PC-3 (cell line): ENCODE data around the gene MAP2K5. TPM values are rescaled to one million over a fixed set of nuclear protein-coding genes. Genes with fewer than 3 reads are reported as not detected.

Experiments
- ATAC-seq: fragments of 200-7000 bp; cut with Tn5 transposase; 2 replicates; pipeline ENCODE4 v1.9.1; 2020; ENCODE audit warnings: mild to moderate bottlenecking, moderate library complexity
- BruUV-seq: library from RNA; stranded (reverse); fragments of 400-500 nt; replicated peaks from 2 replicates; lab custom pipeline; 2021; lab: Mats Ljungman, UMichigan
- CTCF ChIA-PET: fragments of 300-600 bp; sonication (Branson Sonifier 250); formaldehyde crosslinking; loops from one replicate; lab custom pipeline; 2022; ENCODE audit warnings: antibody characterized with exemption; lab: Charles Lee
- POLR2A ChIA-PET: fragments of 300-600 bp; sonication (Branson Sonifier 250); formaldehyde crosslinking; loops from one replicate; lab custom pipeline; 2022; ENCODE audit warnings: antibody characterized with exemption; ENCODE audit not compliant: unreplicated experiment; lab: Charles Lee
- DNase-seq: peaks from one replicate; pipeline ENCODE4 v3.0.0-alpha.2; 2015
- H2AFZ ChIP-seq: fragments of 300-600 bp; sonication (generic); 2 replicates; pipeline ENCODE4 v1.6.0; 2016; ENCODE audit warnings: antibody characterized with exemption, low read length
- H3F3A ChIP-seq: fragments of 300-600 bp; sonication (generic); one replicate; pipeline ENCODE4 v1.6.0; 2017; ENCODE audit warnings: antibody characterized with exemption, low read length, control low read depth, mild to moderate bottlenecking; ENCODE audit not compliant: unreplicated experiment
- H3K27ac ChIP-seq: fragments of 300-600 bp; sonication (generic); 2 replicates; pipeline ENCODE4 v1.5.1; 2016; ENCODE audit warnings: mild to moderate bottlenecking, low read length
- H3K27me3 ChIP-seq: fragments of 300-600 bp; sonication (generic); 2 replicates; pipeline ENCODE4 v1.6.1; 2016; ENCODE audit warnings: low read length, mixed read lengths
- H3K36me3 ChIP-seq: fragments of 300-600 bp; sonication (generic); 2 replicates; pipeline ENCODE4 v1.6.1; 2016; ENCODE audit warnings: low read depth, mixed run types, low read length, mixed read lengths
- H3K4me1 ChIP-seq: fragments of 300-600 bp; sonication (generic); 2 replicates; pipeline ENCODE4 v1.5.1; 2016; ENCODE audit warnings: low read length; ENCODE audit not compliant: insufficient read depth
- H3K4me2 ChIP-seq: fragments of 300-600 bp; sonication (generic); 2 replicates; pipeline ENCODE4 v1.6.0; 2016; ENCODE audit warnings: low read length
- H3K4me3 ChIP-seq: fragments of 300-600 bp; sonication (generic); 2 replicates; pipeline ENCODE4 v1.5.1; 2016; ENCODE audit warnings: mild to moderate bottlenecking, low read length, mixed read lengths
- H3K79me2 ChIP-seq: fragments of 300-600 bp; sonication (generic); 2 replicates; pipeline ENCODE4 v1.6.1; 2017; ENCODE audit warnings: low read length, mixed read lengths
- H3K9ac ChIP-seq: fragments of 300-600 bp; sonication (generic); 2 replicates; pipeline ENCODE4 v1.6.0; 2016; ENCODE audit warnings: mild to moderate bottlenecking, low read length
- H3K9me2 ChIP-seq: fragments of 300-600 bp; sonication (generic); replicated peaks from 2 replicates; pipeline ENCODE4 v1.6.1; 2016; ENCODE audit warnings: mixed run types, low read length, mixed read lengths
- H3K9me3 ChIP-seq: fragments of 300-600 bp; sonication (generic); 2 replicates; pipeline ENCODE4 v1.6.1; 2016; ENCODE audit warnings: low read length, mixed read lengths
- H4K20me1 ChIP-seq: fragments of 300-600 bp; sonication (generic); 2 replicates; pipeline ENCODE4 v1.6.1; 2016; ENCODE audit warnings: low read length, mixed read lengths
- CTCF ChIP-seq: fragments of 300-600 bp; sonication (generic); conservative IDR thresholded peaks from 2 replicates; pipeline ENCODE4 v1.5.1; 2017; ENCODE audit warnings: antibody characterized with exemption, low read depth, mild to moderate bottlenecking, low read length
- EZH2 ChIP-seq: fragments of 300-600 bp; sonication (generic); IDR thresholded peaks from one replicate; pipeline ENCODE4 v1.6.1; 2017; ENCODE audit warnings: antibody characterized with exemption, mild to moderate bottlenecking, low read length; ENCODE audit not compliant: unreplicated experiment
- EZH2phosphoT487 ChIP-seq: fragments of 300-600 bp; sonication (generic); IDR thresholded peaks from 2 replicates; pipeline ENCODE4 v1.6.1; 2018; ENCODE audit warnings: mild to moderate bottlenecking, antibody characterized with exemption, low read length, borderline replicate concordance
- intact Hi-C: fragments of 100-400 bp; cut with micrococcal nuclease; formaldehyde crosslinking; loops from 2 replicates; pipeline ENCODE4 v1.9.0; 2023
- total RNA-seq: library from RNA; depleted of rRNA; stranded (reverse); fragments of >200 nt; gene quantifications from 2 replicates; pipeline ENCODE4 v1.2.3, GENCODE V29; 2014

The MAP2K5 gene
- total RNA-seq, 1 experiment from 2014 or later: 5.5 TPM

DNA sequence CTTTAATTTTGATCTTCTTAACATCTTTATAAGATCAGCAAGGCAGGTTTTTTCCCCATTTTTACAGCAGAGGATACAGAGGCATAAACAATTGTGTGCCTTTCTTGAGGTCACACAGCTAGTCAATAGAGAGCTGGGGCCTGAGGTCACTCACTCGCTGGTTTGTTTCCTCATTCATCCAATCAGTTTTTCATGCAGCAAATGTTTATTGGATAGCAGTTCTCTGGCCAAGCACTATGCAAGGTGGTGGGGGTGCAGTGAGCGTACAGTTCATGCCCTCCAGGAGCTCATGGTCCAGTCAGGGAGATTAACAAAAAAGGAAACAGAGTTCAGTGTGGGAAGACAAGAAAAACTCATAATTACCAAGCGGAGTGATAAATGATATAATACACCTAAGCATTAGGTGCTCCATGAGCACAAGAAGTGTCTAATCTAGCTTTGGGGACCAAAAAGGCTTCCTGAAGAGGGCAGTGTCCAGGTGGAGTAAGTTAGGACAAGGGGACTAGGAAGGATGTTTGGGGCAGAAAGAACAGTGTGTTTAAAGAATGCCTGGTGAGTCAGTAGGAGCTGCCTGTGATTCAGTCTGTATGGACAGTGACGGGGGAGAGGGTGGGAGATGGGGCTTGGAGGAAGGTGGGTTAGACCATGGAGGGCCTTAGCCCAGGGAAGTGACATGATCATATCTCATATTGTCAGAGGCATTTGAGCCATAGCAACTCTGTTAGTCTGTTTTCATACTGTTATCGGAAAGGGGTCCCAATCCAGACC is 29.3 kb downstream of the MAP2K5 start:
- Histone ChIP-seq H3K4me2 (peak overlapping the region; percentile 63), H3K79me2 (no peaks in the 10 kb centered on the region), H4K20me1 (no peaks in the 10 kb centered on the region), H3K4me1 (peaks cover 19% of the 10 kb centered on the region), H3K9me3 (no peaks in the 10 kb centered on the region), H3K36me3 (no peaks in the 10 kb centered on the region), H3K27ac (peak overlapping the region; percentile 84), H2AFZ (no peak overlapping the region), H3K27me3 (no peaks in the 10 kb centered on the region), H3F3A (no peaks in the 10 kb centered on the region), H3K9me2 (no peaks in the 10 kb centered on the region), H3K4me3 (no peak overlapping the region), H3K9ac (peak overlapping the region; percentile 48; the same call in 1 of the 2 replicates)
- BruUV-seq: TSS peak; percentile 35
- POLR2A ChIA-PET: no interaction called here
- CTCF ChIA-PET: interaction anchor here (0.6 kb wide), 2 partner anchors 40 to 61 kb away, joined by 4 to 5 read pairs; no protein-coding TSS in a partner anchor
- intact Hi-C loops: no loop called here
- DNase-seq: peak; percentile 34
- TF ChIP-seq EZH2phosphoT487 (no peak), CTCF (peak; percentile 38; the same call in 1 of the 2 replicates), EZH2 (no peak)
- peak; percentile 63 for ATAC-seq

DNA sequence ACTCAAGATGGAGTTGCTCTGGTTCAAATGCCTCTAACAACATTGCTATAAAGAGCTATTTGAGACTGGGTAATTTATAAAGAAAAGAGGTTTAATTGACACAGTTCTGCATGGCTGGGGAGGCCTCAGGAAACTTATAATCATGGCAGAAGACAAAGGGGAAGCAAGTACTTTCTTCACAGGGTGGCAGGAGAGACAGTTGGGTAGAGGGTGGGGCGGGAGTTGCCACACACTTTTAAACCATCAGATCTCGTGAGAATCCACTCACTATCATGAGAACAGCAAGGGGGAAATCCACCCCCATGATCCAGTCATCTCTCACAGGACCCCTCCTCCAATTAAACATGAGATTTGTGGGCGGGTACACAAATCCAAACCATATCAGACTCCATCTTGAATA is 30.7 kb downstream of the MAP2K5 start:
- ChIA-PET POLR2A (no interaction called here), CTCF (no interaction called here)
- Histone ChIP-seq H3K9me3 (no peaks in the 10 kb centered on the region), H3F3A (no peaks in the 10 kb centered on the region), H3K9ac (no peak overlapping the region), H3K27ac (no peak overlapping the region), H3K27me3 (no peaks in the 10 kb centered on the region), H3K4me1 (peaks cover 19% of the 10 kb centered on the region), H3K9me2 (no peaks in the 10 kb centered on the region), H4K20me1 (no peaks in the 10 kb centered on the region), H3K4me3 (no peak overlapping the region), H2AFZ (no peak overlapping the region), H3K36me3 (no peaks in the 10 kb centered on the region), H3K79me2 (no peaks in the 10 kb centered on the region), H3K4me2 (no peak overlapping the region)
- ATAC-seq (no peak), DNase-seq (no peak)
- BruUV-seq: no TSS peak
- intact Hi-C loops: no loop called here
- no peak for TF ChIP-seq EZH2
- no peak for TF ChIP-seq CTCF
- TF ChIP-seq EZH2phosphoT487: no peak

DNA sequence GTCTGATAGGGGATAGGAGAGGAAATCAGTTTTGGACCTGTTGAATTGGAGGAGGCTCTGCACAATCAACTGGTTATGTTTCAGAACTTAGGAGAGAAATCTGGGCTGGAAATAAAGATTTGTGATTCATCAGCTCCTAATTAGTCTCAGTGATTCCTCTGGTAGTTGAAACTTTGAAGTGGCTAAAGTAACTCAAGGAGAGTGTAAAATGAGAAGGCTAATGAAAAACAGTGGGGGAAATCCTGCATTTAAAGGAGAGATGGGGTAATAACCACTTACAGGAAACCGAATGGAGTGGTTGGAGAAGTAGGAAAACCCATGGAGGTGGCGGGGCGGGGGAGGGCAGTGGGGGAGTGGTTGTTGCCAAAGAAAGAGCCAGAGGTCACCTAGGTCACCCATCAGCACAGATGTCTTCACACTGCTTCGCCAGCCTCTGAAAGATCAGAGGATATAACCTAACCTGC is 32.6 kb downstream of the MAP2K5 start:
- CTCF ChIA-PET: no interaction called here
- Histone ChIP-seq H3K36me3 (no peaks in the 10 kb centered on the region), H3K4me3 (no peak overlapping the region), H3F3A (no peaks in the 10 kb centered on the region), H3K27me3 (no peaks in the 10 kb centered on the region), H3K4me1 (peaks cover 19% of the 10 kb centered on the region), H3K9ac (no peak overlapping the region), H3K9me3 (no peaks in the 10 kb centered on the region), H3K27ac (no peak overlapping the region), H2AFZ (no peak overlapping the region), H4K20me1 (no peaks in the 10 kb centered on the region), H3K79me2 (no peaks in the 10 kb centered on the region), H3K4me2 (no peak overlapping the region), H3K9me2 (no peaks in the 10 kb centered on the region)
- no peak for DNase-seq
- POLR2A ChIA-PET: interaction anchor here (0.7 kb wide), 1 partner anchor 19 kb away, joined by 3 read pairs; no protein-coding TSS in a partner anchor
- ATAC-seq: no peak
- intact Hi-C loops: no loop called here
- BruUV-seq: no TSS peak
- no peak for TF ChIP-seq CTCF
- TF ChIP-seq EZH2: no peak
- no peak for TF ChIP-seq EZH2phosphoT487
